ENCODE results near the gene DPP10.

GRCh38 chr2:115542331-115542730, 1099.9 kb downstream of the DPP10 start:
- TF ChIP-seq, protein P1, sequence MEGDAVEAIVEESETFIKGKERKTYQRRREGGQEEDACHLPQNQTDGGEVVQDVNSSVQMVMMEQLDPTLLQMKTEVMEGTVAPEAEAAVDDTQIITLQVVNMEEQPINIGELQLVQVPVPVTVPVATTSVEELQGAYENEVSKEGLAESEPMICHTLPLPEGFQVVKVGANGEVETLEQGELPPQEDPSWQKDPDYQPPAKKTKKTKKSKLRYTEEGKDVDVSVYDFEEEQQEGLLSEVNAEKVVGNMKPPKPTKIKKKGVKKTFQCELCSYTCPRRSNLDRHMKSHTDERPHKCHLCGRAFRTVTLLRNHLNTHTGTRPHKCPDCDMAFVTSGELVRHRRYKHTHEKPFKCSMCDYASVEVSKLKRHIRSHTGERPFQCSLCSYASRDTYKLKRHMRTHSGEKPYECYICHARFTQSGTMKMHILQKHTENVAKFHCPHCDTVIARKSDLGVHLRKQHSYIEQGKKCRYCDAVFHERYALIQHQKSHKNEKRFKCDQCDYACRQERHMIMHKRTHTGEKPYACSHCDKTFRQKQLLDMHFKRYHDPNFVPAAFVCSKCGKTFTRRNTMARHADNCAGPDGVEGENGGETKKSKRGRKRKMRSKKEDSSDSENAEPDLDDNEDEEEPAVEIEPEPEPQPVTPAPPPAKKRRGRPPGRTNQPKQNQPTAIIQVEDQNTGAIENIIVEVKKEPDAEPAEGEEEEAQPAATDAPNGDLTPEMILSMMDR (IDR thresholded peaks at IDR 0.05; ENCODE audit: insufficient read depth, low read depth, low read length), result no peak
- no peak for TF ChIP-seq EZH2 (IDR thresholded peaks at IDR 0.05; ENCODE audit: insufficient read depth, low read length)
